Activated naive CD4-positive, alpha-beta T cell treated with anti-CD3 and anti-CD28 coated beads, Interleukin-2, amount 50 U/mL, for 24 hours (primary cell): ENCODE measurements around the gene COL5A2.

Experiments used
- H3K27ac Mint-ChIP-seq: one replicate; pipeline ENCODE4 v1.8.0; 2021; ENCODE audit warnings: mild to moderate bottlenecking, mixed read lengths
- H3K27me3 Mint-ChIP-seq: one replicate; pipeline ENCODE4 v1.8.0; 2021; ENCODE audit warnings: mixed read lengths
- H3K36me3 Mint-ChIP-seq: one replicate; pipeline ENCODE4 v1.8.0; 2021; ENCODE audit warnings: mixed read lengths
- H3K4me1 Mint-ChIP-seq: one replicate; pipeline ENCODE4 v1.8.0; 2021; ENCODE audit warnings: mixed read lengths
- H3K4me3 Mint-ChIP-seq: one replicate; pipeline ENCODE4 v1.8.0; 2021; ENCODE audit warnings: mild to moderate bottlenecking, mixed read lengths
- H3K9me3 Mint-ChIP-seq: one replicate; pipeline ENCODE4 v1.8.0; 2021; ENCODE audit warnings: mixed read lengths

Gene COL5A2

GRCh38 chr2:189024901-189025618 lies 154.5 kb downstream of the COL5A2 start:
- Mint-ChIP-seq H3K9me3 (no peaks in the 10 kb centered on the region), H3K4me1 (no peaks in the 10 kb centered on the region), H3K27ac (no peak overlapping the region), H3K36me3 (no peaks in the 10 kb centered on the region), H3K27me3 (no peaks in the 10 kb centered on the region), H3K4me3 (no peak overlapping the region)

GRCh38 chr2:189022492-189022891 lies 157.1 kb downstream of the COL5A2 start:
- Mint-ChIP-seq H3K4me1 (no peaks in the 10 kb centered on the region), H3K4me3 (no peak overlapping the region), H3K27me3 (peaks cover 6% of the 10 kb centered on the region), H3K36me3 (no peaks in the 10 kb centered on the region), H3K9me3 (no peaks in the 10 kb centered on the region), H3K27ac (no peak overlapping the region)

GRCh38 chr2:189022053-189022481 lies 157.5 kb downstream of the COL5A2 start:
- Mint-ChIP-seq H3K4me1 (no peaks in the 10 kb centered on the region), H3K4me3 (no peak overlapping the region), H3K27me3 (peaks cover 6% of the 10 kb centered on the region), H3K36me3 (no peaks in the 10 kb centered on the region), H3K27ac (no peak overlapping the region), H3K9me3 (no peaks in the 10 kb centered on the region)

- no peak overlapping the region for H3K4me3 Mint-ChIP-seq
- no peaks in the 10 kb centered on the region for H3K9me3 Mint-ChIP-seq
- H3K36me3 Mint-ChIP-seq, result no peaks in the 10 kb centered on the region
- no peak overlapping the region for H3K27ac Mint-ChIP-seq
- peaks cover 6% of the 10 kb centered on the region for H3K27me3 Mint-ChIP-seq
- no peaks in the 10 kb centered on the region for H3K4me1 Mint-ChIP-seq
Observed at GRCh38 chr2:189020179-189020578, 159.4 kb downstream of the COL5A2 start.

- Mint-ChIP-seq H3K9me3 (no peaks in the 10 kb centered on the region), H3K27me3 (peaks cover 6% of the 10 kb centered on the region), H3K4me3 (no peak overlapping the region), H3K36me3 (no peaks in the 10 kb centered on the region), H3K4me1 (no peaks in the 10 kb centered on the region), H3K27ac (no peak overlapping the region)
Observed at GRCh38 chr2:189018631-189019030, 160.9 kb downstream of the COL5A2 start.

- Mint-ChIP-seq H3K4me1 (no peaks in the 10 kb centered on the region), H3K27me3 (peaks cover 6% of the 10 kb centered on the region), H3K36me3 (no peaks in the 10 kb centered on the region), H3K27ac (no peak overlapping the region), H3K4me3 (no peak overlapping the region), H3K9me3 (no peaks in the 10 kb centered on the region)
Observed at GRCh38 chr2:189016311-189016861, 163.2 kb downstream of the COL5A2 start.

- no peaks in the 10 kb centered on the region for H3K9me3 Mint-ChIP-seq
- peaks cover 6% of the 10 kb centered on the region for H3K27me3 Mint-ChIP-seq
- no peaks in the 10 kb centered on the region for H3K36me3 Mint-ChIP-seq
- H3K4me3 Mint-ChIP-seq, result no peak overlapping the region
- H3K27ac Mint-ChIP-seq, result no peak overlapping the region
- no peaks in the 10 kb centered on the region for H3K4me1 Mint-ChIP-seq
Observed at GRCh38 chr2:189015359-189015758, 164.2 kb downstream of the COL5A2 start.

GRCh38 chr2:189014449-189015138 lies 165.0 kb downstream of the COL5A2 start:
- Mint-ChIP-seq H3K36me3 (no peaks in the 10 kb centered on the region), H3K4me1 (no peaks in the 10 kb centered on the region), H3K4me3 (no peak overlapping the region), H3K27me3 (peaks cover 3% of the 10 kb centered on the region), H3K9me3 (no peaks in the 10 kb centered on the region), H3K27ac (no peak overlapping the region)

GRCh38 chr2:189013671-189014448 lies 165.7 kb downstream of the COL5A2 start:
- Mint-ChIP-seq H3K36me3 (no peaks in the 10 kb centered on the region), H3K4me3 (no peak overlapping the region), H3K9me3 (no peaks in the 10 kb centered on the region), H3K27me3 (peaks cover 3% of the 10 kb centered on the region), H3K27ac (no peak overlapping the region), H3K4me1 (no peaks in the 10 kb centered on the region)

- no peak overlapping the region for H3K27ac Mint-ChIP-seq
- H3K27me3 Mint-ChIP-seq, result peaks cover 2% of the 10 kb centered on the region
- no peaks in the 10 kb centered on the region for H3K9me3 Mint-ChIP-seq
- H3K4me3 Mint-ChIP-seq, result no peak overlapping the region
- H3K4me1 Mint-ChIP-seq, result no peaks in the 10 kb centered on the region
- no peaks in the 10 kb centered on the region for H3K36me3 Mint-ChIP-seq
Observed at GRCh38 chr2:189013031-189013430, 166.5 kb downstream of the COL5A2 start.

GRCh38 chr2:189012351-189012750 lies 167.2 kb downstream of the COL5A2 start:
- no peak overlapping the region for H3K4me3 Mint-ChIP-seq
- no peaks in the 10 kb centered on the region for H3K4me1 Mint-ChIP-seq
- no peaks in the 10 kb centered on the region for H3K36me3 Mint-ChIP-seq
- H3K27me3 Mint-ChIP-seq, result no peaks in the 10 kb centered on the region
- no peaks in the 10 kb centered on the region for H3K9me3 Mint-ChIP-seq
- H3K27ac Mint-ChIP-seq, result no peak overlapping the region

GRCh38 chr2:189010536-189010935 lies 169.0 kb downstream of the COL5A2 start:
- Mint-ChIP-seq H3K36me3 (no peaks in the 10 kb centered on the region), H3K27me3 (peaks cover 3% of the 10 kb centered on the region), H3K9me3 (no peaks in the 10 kb centered on the region), H3K4me3 (no peak overlapping the region), H3K27ac (no peak overlapping the region), H3K4me1 (no peaks in the 10 kb centered on the region)

GRCh38 chr2:189008555-189009262 lies 170.9 kb downstream of the COL5A2 start:
- Mint-ChIP-seq H3K27me3 (peaks cover 3% of the 10 kb centered on the region), H3K4me3 (no peak overlapping the region), H3K9me3 (no peaks in the 10 kb centered on the region), H3K27ac (no peak overlapping the region), H3K4me1 (no peaks in the 10 kb centered on the region), H3K36me3 (no peaks in the 10 kb centered on the region)

- Mint-ChIP-seq H3K4me1 (no peaks in the 10 kb centered on the region), H3K27ac (no peak overlapping the region), H3K27me3 (peaks cover 4% of the 10 kb centered on the region), H3K4me3 (no peak overlapping the region), H3K9me3 (no peaks in the 10 kb centered on the region), H3K36me3 (no peaks in the 10 kb centered on the region)
Observed at GRCh38 chr2:189002079-189002478, 177.5 kb downstream of the COL5A2 start.

- Mint-ChIP-seq H3K4me1 (no peaks in the 10 kb centered on the region), H3K9me3 (no peaks in the 10 kb centered on the region), H3K27ac (no peak overlapping the region), H3K36me3 (no peaks in the 10 kb centered on the region), H3K27me3 (peaks cover 2% of the 10 kb centered on the region), H3K4me3 (no peak overlapping the region)
Observed at GRCh38 chr2:189000221-189000620, 179.3 kb downstream of the COL5A2 start.
